Tibial nerve (tissue), 4 donors: ENCODE data around the gene KCNIP3.

Experiments used
- CTCF ChIP-seq, 5 experiments: fragments of 200-600 bp in 3 of 5; fragments of 450-650 bp in 2 of 5; sonication (generic) in 3 of 5; IDR thresholded peaks; one replicate each; pipeline ENCODE4 v1.5.1; 2016 to 2019; ENCODE audit warnings: antibody characterized with exemption in 5 of 5, mild to moderate bottlenecking in 3 of 5, moderate library complexity in 2 of 5
- EP300 ChIP-seq, 2 donors: sonication (generic); formaldehyde crosslinking; IDR thresholded peaks; one replicate each; pipeline ENCODE4 v1.6.1; 2017; ENCODE audit warnings: antibody characterized with exemption in 2 of 2, mild to moderate bottlenecking in 1 of 2
- POLR2A ChIP-seq, 2 donors: fragments of 450-650 bp; IDR thresholded peaks; one replicate each; pipeline ENCODE4 v1.6.1; 2017; ENCODE audit warnings: antibody characterized with exemption in 2 of 2, mild to moderate bottlenecking in 2 of 2, moderate library complexity in 2 of 2

GRCh38 chr2:95346738-95347671, 49.9 kb downstream of the KCNIP3 start:
- TF ChIP-seq CTCF (IDR thresholded peaks at IDR 0.05) (peak in 1 of 5 experiments; percentile 9), POLR2A (IDR thresholded peaks at IDR 0.05) (no peak), EP300 (IDR thresholded peaks at IDR 0.05) (no peak)
